GM19043 (cell line): ENCODE data around the gene VEZT.
"Not testable (repeated sequence)": the region's sequence is repeated elsewhere in the genome, so short reads cannot be mapped to it uniquely, and the experiment has no call there.

Experiments used
- ATAC-seq: cut with Tn5 transposase; IDR thresholded peaks from one replicate; pipeline ENCODE4 v1.9.1; 2021; ENCODE audit warnings: low read depth; ENCODE audit not compliant: unreplicated experiment

The VEZT gene

DNA sequence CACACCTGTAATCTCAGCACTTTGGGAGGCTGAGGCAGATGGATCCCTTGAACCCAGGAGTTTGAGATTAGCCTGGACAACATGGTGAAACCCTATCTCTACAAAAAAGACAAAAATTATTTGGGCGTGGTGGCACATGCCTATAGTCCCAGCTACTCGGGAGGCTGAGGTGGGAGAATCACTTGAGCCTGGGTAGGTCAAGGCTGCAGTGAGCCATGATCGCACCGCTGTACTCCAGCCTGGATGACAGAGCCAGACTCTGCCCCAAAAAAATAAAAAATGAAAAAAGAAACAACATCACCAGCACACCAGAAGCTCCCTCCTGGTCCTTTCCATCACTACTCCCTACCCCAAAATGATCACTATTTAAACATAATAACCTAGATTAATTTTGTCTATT lies 2.6 kb downstream of the VEZT start:
- ATAC-seq = no peak

GRCh38 chr12:95220726-95221125 lies 3.1 kb downstream of the VEZT start:
- ATAC-seq = no peak

DNA sequence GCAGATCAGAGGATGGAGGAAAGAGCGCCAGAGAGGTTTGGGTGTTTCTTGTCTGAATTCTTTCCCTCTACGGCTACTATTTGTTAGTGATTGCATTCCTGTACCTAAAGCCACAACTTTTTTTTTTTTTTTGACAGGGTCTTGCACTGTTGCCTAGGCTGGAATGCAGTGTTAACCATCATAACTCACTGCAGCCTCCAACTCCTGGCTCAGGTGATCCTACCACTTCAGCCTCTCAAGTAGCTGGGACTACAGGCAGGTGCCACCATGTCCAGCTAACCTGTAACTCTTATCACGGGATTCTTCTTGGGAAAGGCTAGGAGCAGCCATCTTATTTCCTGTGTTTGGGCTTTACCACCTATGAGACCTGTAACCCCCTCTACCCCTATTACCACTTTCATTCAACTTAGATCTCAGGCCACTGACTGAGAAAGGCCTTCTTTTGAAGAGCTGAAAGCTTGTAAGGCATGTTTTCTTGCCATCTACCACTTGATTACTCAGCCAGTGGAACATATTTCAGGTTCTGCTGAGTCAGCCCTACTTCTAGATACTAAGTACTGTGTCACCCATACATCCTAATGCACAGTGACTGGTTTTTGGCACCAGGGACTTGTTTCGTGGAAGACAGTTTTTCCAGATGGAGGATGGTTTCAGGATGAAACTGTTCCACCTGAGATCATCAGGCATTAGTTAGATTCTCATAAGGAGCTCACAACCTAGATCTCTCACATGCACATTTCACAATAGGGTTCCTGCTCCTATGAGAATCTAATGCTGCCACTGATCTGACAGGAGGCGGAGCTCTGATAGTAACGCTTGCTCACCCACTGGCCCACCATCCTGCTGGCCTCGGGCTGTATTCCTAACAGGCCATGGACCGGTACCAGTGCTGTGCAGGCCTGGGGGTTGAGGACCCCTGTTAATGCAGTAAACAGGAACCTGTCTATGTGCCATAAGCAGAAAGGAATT lies 6.9 kb downstream of the VEZT start:
- ATAC-seq = no peak

- no peak for ATAC-seq
Observed at GRCh38 chr12:95225645-95226212, 8.1 kb downstream of the VEZT start.

- ATAC-seq = no peak
Observed at GRCh38 chr12:95227818-95228356, 10.3 kb downstream of the VEZT start.

DNA sequence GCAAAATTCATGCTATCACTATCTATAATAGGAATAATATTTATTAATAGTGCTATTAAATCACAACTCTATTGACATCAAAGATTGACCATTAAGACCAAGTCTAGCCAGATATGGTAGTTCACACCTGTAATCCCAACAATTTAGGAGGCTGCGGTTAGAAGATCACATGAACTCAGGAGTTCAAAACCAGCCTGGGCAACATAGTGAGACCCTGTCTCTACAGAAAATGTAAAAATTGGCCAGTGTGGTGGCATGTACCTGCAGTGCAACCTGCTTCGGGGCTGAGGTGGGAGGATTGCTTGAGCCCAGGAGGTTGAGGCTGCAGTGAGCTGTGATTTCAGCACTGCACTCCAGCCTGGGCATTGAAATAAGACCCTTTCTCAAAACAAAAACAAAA lies 11.0 kb downstream of the VEZT start:
- no peak for ATAC-seq

- ATAC-seq = no peak
Observed at GRCh38 chr12:95229636-95230035, 12.0 kb downstream of the VEZT start.

DNA sequence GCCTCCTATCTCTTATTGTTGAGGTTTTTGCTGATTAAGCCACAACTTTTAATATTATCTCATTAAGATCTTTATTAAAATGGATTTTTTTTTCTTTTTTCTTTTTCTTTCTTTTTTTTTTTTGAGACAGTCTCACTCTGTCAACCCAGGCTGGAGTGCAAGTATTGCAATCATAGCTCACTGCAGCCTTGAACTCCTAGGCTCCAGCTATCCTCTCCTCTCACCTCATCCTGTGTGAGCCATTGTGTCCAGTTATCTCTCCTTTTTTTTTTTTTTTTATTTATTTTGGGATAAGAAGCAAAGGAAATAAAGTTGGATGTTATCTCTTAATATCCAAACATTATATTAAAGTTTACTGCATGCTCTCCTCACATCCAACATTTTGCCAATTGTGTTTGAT lies 12.7 kb downstream of the VEZT start:
- ATAC-seq = no peak

- ATAC-seq = no peak
Observed at GRCh38 chr12:95231190-95231589, 13.6 kb downstream of the VEZT start.

DNA sequence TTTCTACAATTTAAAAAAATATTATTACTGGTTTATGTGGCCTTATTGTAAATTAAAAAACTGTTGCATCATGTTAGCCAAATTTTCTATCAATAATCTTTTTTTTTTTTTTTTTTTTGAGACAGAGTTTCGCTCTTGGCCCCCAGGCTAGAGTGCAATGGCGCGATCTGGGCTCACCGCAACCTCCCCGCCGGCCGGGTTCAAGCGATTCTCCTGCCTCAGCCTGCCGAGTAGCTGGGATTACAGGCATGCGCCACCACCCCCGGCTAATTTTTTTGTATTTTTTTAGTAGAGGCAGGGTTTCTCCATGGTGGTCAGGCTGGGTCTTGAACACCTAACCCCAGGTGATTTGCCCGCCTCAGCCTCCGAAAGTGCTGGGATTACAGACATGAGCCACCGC lies 16.6 kb downstream of the VEZT start:
- ATAC-seq = not testable (repeated sequence)

GRCh38 chr12:95235621-95236020 lies 18.0 kb downstream of the VEZT start:
- not testable (repeated sequence) for ATAC-seq

GRCh38 chr12:95237315-95237714 lies 19.7 kb downstream of the VEZT start:
- no peak for ATAC-seq

- no peak for ATAC-seq
Observed at GRCh38 chr12:95238150-95238549, 20.5 kb downstream of the VEZT start.

GRCh38 chr12:95239216-95239615 lies 21.6 kb downstream of the VEZT start:
- no peak for ATAC-seq

GRCh38 chr12:95239835-95240234 lies 22.2 kb downstream of the VEZT start:
- not testable (repeated sequence) for ATAC-seq

GRCh38 chr12:95240556-95240955 lies 22.9 kb downstream of the VEZT start:
- ATAC-seq = no peak

- ATAC-seq = not testable (repeated sequence)
Observed at GRCh38 chr12:95241138-95241537, 23.5 kb downstream of the VEZT start.

- ATAC-seq = no peak
Observed at GRCh38 chr12:95241761-95242506, 24.3 kb downstream of the VEZT start.

GRCh38 chr12:95243497-95244183 lies 26.0 kb downstream of the VEZT start:
- ATAC-seq = no peak

GRCh38 chr12:95244350-95244749 lies 26.7 kb downstream of the VEZT start:
- no peak for ATAC-seq
